Sigmoid colon (tissue), 4 donors: Measurements from ENCODE around the gene SSC5D.

Experiments
- CTCF ChIP-seq, 4 experiments: fragments of 450-650 bp in 3 of 4; fragments of 200-600 bp in 1 of 4; IDR thresholded peaks; one replicate each; pipeline ENCODE4 v1.5.1; 2016 to 2019; ENCODE audit warnings: antibody characterized with exemption in 4 of 4, mild to moderate bottlenecking in 3 of 4, moderate library complexity in 2 of 4
- POLR2A ChIP-seq, 2 donors: fragments of 450-650 bp; IDR thresholded peaks; one replicate each; pipeline ENCODE4 v1.6.1; 2016; ENCODE audit warnings: antibody characterized with exemption in 2 of 2, mild to moderate bottlenecking in 2 of 2, moderate library complexity in 2 of 2
- POLR2AphosphoS5 ChIP-seq, 4 donors: sonication (generic); formaldehyde crosslinking; IDR thresholded peaks; one replicate each; pipeline ENCODE4 v1.6.1; 2017; ENCODE audit warnings: antibody characterized with exemption in 4 of 4

- TF ChIP-seq POLR2AphosphoS5 (IDR thresholded peaks at IDR 0.05), result no peak
- no peak for TF ChIP-seq CTCF (IDR thresholded peaks at IDR 0.05)
- no peak for TF ChIP-seq POLR2A (IDR thresholded peaks at IDR 0.05)
Observed at GRCh38 chr19:55474269-55475265, 13.7 kb upstream of the SSC5D start.
